Right lobe of liver (tissue), 6 donors: ENCODE data around the gene NCBP1. TPM values are rescaled to one million over a fixed set of nuclear protein-coding genes. Genes with fewer than 3 reads are reported as not detected.
"Not testable (repeated sequence)": the region's sequence is repeated elsewhere in the genome, so short reads cannot be mapped to it uniquely, and the experiment has no call there.

Source experiments
- ATAC-seq, 4 donors: fragments of 200-7000 bp; cut with Tn5 transposase; one replicate each; pipeline ENCODE4 v1.9.1; 2020; ENCODE audit warnings: mild to moderate bottlenecking in 4 of 4, moderate library complexity in 4 of 4
- DNase-seq, 3 donors: peaks; one replicate each; pipeline ENCODE4 v3.0.0-alpha.2; 2020
- H3K27ac ChIP-seq, 3 donors: fragments of 200-600 bp; one replicate each; pipeline ENCODE4 v1.8.0; 2022
- H3K27me3 ChIP-seq, 2 donors: fragments of 200-600 bp; one replicate each; pipeline ENCODE4 v1.8.0; 2022
- H3K36me3 ChIP-seq, 4 donors: fragments of 200-600 bp; sonication (generic) in 1 of 4; one replicate each; pipeline versions ENCODE4 v1.5.1 to v1.8.0; 2017 to 2022; ENCODE audit warnings: control low read depth in 1 of 4
- H3K4me1 ChIP-seq, 4 donors: fragments of 200-600 bp; sonication (generic) in 1 of 4; one replicate each; pipeline versions ENCODE4 v1.5.1 to v1.8.0; 2017 to 2022; ENCODE audit warnings: control low read depth in 1 of 4
- H3K4me3 ChIP-seq, 3 donors: fragments of 200-600 bp; one replicate each; pipeline ENCODE4 v1.8.0; 2022
- H3K9me3 ChIP-seq, 4 donors: fragments of 200-600 bp; sonication (generic) in 1 of 4; one replicate each; pipeline versions ENCODE4 v1.5.1 to v1.8.0; 2017 to 2022; ENCODE audit warnings: control low read depth in 1 of 4
- POLR2A ChIP-seq: fragments of 450-650 bp; IDR thresholded peaks from one replicate; pipeline ENCODE4 v1.6.1; 2017; ENCODE audit warnings: antibody characterized with exemption, mild to moderate bottlenecking
- WGBS: methylation state at CpG from one replicate; pipeline ENCODE4 v1.1.6; 2018; ENCODE audit warnings: low coverage, low lambda C conversion rate; ENCODE audit not compliant: insufficient coverage; ENCODE audit errors: missing lambda C conversion rate; 5-methylcytosine and 5-hydroxymethylcytosine counted together
- intact Hi-C, 2 donors: fragments of 100-400 bp; cut with DNase I; formaldehyde crosslinking; loops; one replicate each; pipeline versions ENCODE4 v1.11.2 to v1.14.1; 2022
- long read RNA-seq: library from polyadenylated mRNA; unstranded; transcript quantifications from one replicate; pipeline ENCODE4 v2.0.0, GENCODE V29; 2019
- total RNA-seq, 6 experiments: library from RNA; depleted of rRNA in 2 of 6; stranded (reverse); fragments of >200 nt in 2 of 6; fragmentation: NEBNext Ultra II Directional in 3 of 6; extraction: Animal tissue kit (Norgen Biotek cat#: 25700) in 3 of 6; gene quantifications; one replicate each; pipeline versions ENCODE4 v1.1.0 to v1.2.4, GENCODE V29; 2016 to 2023
- TF ChIP-seq, protein P1 (sequence below), 4 donors: fragments of 200-600 bp in 3 of 4; fragments of 450-650 bp in 1 of 4; IDR thresholded peaks; one replicate each; pipeline versions ENCODE4 v1.5.1 to v1.8.0; 2016 to 2022; ENCODE audit warnings: antibody characterized with exemption in 4 of 4, mild to moderate bottlenecking in 2 of 4
- donor health status: DM: no; HTN: yes; CAD: no.
- donor health status: DM: no; HTN: no; CAD: no.
- donor health status: DM: no; HTN: no; CAD: no.
- donor health status: DM: no; HTN: yes; CAD: no.
- donor health status: DM: no; HTN: yes; CAD: no.

NCBP1 gene, protein sequence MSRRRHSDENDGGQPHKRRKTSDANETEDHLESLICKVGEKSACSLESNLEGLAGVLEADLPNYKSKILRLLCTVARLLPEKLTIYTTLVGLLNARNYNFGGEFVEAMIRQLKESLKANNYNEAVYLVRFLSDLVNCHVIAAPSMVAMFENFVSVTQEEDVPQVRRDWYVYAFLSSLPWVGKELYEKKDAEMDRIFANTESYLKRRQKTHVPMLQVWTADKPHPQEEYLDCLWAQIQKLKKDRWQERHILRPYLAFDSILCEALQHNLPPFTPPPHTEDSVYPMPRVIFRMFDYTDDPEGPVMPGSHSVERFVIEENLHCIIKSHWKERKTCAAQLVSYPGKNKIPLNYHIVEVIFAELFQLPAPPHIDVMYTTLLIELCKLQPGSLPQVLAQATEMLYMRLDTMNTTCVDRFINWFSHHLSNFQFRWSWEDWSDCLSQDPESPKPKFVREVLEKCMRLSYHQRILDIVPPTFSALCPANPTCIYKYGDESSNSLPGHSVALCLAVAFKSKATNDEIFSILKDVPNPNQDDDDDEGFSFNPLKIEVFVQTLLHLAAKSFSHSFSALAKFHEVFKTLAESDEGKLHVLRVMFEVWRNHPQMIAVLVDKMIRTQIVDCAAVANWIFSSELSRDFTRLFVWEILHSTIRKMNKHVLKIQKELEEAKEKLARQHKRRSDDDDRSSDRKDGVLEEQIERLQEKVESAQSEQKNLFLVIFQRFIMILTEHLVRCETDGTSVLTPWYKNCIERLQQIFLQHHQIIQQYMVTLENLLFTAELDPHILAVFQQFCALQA
- 10 to 100 TPM; 10.9 to 15.3 (median 12.5) TPM for total RNA-seq
- long read RNA-seq, full-length matches to known transcripts: 4 of 5 reads
- long read RNA-seq, partial matches to known transcripts: 1 of 5 reads
- long read RNA-seq, other reads (novel, unspliced or antisense): 0 of 5 reads

DNA sequence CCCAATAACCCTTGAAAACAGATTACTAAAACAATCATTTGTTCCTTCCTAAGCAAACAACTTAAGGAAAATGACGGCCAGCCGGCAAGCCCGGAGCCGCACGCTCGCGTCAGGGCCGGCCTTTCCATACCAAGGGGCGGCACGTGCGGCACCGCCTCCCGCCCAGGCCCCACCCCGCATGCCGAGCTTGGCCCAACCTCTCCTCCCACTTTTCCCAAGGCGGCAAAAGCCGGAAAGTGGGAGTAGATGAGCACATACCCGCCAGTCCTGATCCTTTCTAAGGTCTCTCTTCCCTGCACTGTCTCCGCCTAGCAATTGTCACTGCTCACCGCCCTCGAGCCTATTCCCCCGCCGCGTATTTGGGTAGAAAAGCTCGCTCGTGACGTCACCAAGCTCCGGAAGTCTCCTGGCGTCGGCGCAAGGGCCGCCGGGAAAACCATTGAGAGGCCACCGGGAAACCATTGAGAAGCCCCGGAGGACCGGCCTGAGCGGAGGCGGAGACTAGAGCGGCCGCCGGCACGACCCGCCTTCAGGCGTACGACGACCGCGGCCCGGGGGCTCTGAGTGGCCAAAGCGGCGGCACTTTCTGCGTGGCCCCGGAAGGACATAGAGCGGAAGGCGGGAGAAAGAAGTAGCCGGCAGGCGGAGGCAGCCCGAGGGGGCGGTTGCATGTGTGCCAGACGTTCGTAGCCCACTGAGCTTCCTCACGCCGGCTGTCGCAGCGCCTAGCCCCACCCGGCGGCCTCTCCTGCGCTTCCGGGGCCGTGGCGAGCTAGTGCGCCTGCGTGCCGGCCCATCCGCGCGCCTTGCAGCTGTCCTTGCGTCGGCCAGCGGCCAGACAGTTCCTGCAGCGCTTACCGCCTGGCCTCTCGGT lies at the start of gene NCBP1, which contains the start of gene TSTD2:
Gene NCBP1, plus strand, starts transcription at position 837 of the 874 bp plus-strand sequence. CDS start 61 bp downstream, outside the sequence.
Gene TSTD2, minus strand, starts transcription at position 384 of the 874 bp plus-strand sequence. CDS start 5,806 bp downstream, outside the sequence.
- intact Hi-C loops: no loop called here
- Histone ChIP-seq H3K4me1 (peaks cover 0 to 31% (median 7%) of the 10 kb centered on the region in 4 donors), H3K4me3 (peak within 1 kb of the TSS; percentile 76 to 91 (median 88)), H3K36me3 (no peaks in the 10 kb centered on the region), H3K27ac (peak within 1 kb of the TSS; percentile 92 to 95 (median 95)), H3K9me3 (no peaks in the 10 kb centered on the region), H3K27me3 (no peaks in the 10 kb centered on the region)
- peak; percentile 89 to 97 (median 92) for ATAC-seq
- TF ChIP-seq, protein P1, sequence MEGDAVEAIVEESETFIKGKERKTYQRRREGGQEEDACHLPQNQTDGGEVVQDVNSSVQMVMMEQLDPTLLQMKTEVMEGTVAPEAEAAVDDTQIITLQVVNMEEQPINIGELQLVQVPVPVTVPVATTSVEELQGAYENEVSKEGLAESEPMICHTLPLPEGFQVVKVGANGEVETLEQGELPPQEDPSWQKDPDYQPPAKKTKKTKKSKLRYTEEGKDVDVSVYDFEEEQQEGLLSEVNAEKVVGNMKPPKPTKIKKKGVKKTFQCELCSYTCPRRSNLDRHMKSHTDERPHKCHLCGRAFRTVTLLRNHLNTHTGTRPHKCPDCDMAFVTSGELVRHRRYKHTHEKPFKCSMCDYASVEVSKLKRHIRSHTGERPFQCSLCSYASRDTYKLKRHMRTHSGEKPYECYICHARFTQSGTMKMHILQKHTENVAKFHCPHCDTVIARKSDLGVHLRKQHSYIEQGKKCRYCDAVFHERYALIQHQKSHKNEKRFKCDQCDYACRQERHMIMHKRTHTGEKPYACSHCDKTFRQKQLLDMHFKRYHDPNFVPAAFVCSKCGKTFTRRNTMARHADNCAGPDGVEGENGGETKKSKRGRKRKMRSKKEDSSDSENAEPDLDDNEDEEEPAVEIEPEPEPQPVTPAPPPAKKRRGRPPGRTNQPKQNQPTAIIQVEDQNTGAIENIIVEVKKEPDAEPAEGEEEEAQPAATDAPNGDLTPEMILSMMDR (IDR thresholded peaks at IDR 0.05): no peak
- peak; percentile 95 for TF ChIP-seq POLR2A
- WGBS: 2% methylated on average over 19 of the region's 83 CpGs
- DNase-seq: peak; percentile 98 to 99 (median 99)

DNA sequence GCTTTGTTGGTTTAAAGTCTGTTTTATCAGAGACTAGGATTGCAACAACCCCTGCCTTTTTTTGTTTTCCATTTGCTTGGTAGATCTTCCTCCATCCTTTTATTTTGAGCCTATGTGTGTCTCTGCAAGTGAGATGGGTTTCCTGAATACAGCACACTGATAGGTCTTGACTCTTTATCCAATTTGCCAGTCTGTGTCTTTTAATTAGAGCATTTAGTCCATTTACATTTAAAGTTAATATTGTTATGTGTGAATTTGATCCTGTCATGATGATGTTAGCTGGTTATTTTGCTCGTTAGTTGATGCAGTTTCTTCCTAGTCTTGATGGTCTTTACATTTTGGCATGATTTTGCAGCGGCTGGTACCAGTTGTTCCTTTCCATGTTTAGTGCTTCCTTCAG lies 48.8 kb upstream of the NCBP1 start:
- H3K36me3 ChIP-seq, H3K4me1 ChIP-seq, ATAC-seq, H3K4me3 ChIP-seq, H3K9me3 ChIP-seq, DNase-seq, H3K27ac ChIP-seq, H3K27me3 ChIP-seq, intact Hi-C loops: not testable (repeated sequence)
- 100% methylated on average over 1 of the region's 2 CpGs for WGBS

DNA sequence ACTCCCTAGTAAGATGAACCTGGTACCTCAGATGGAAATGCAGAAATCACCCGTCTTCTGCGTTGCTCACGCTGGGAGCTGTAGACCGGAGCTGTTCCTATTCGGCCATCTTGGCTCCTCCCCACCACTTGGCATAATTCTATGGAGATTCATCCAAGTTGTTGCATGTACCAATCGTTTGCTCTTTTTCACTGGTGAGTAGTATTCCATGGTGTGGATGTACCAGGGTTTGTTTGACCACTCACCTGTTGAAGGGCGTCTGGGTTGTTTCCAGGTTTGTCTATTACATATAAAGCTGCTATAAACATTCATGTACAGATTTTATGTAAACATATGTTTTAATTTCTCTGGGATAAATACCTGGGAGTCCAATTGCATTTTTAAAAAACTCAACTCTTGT lies 46.7 kb upstream of the NCBP1 start:
- H3K4me1 ChIP-seq, DNase-seq, H3K27me3 ChIP-seq, H3K27ac ChIP-seq, H3K4me3 ChIP-seq, intact Hi-C loops, H3K9me3 ChIP-seq, H3K36me3 ChIP-seq, ATAC-seq: not testable (repeated sequence)
- 97% methylated on average over 7 of the region's 7 CpGs for WGBS

DNA sequence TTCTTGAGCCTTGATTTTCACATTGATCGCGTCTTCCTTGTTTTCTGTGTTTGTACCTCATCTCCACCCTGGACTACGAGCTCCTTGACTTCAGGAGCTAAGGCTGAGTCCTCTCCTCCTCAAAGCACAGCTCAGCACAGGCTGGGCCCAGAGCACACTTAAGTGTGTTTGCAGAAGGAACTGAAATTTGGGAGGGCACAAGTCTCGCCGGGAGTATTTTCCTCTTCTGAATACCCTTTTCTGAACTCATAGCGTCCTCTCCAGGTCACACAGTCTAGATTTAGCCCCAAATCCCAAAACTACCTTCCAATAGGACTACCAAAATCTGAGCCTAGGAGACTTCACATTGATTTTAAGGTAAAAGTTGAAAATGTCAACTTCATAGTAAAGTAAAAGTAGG lies 42.1 kb upstream of the NCBP1 start:
- no peaks in the 10 kb centered on the region for H3K4me1 ChIP-seq
- DNase-seq (no peak), ATAC-seq (peak in 2 of 4 donors; percentile 42 to 47)
- H3K27me3 ChIP-seq: no peaks in the 10 kb centered on the region
- no peak for TF ChIP-seq POLR2A
- TF ChIP-seq, protein P1 (IDR thresholded peaks at IDR 0.05): no peak
- no peaks in the 10 kb centered on the region for H3K9me3 ChIP-seq
- WGBS: 77% methylated on average over 6 of the region's 6 CpGs
- no peak overlapping the region for H3K4me3 ChIP-seq
- H3K27ac ChIP-seq: no peak overlapping the region
- intact Hi-C loops: no loop called here
- no peaks in the 10 kb centered on the region for H3K36me3 ChIP-seq

DNA sequence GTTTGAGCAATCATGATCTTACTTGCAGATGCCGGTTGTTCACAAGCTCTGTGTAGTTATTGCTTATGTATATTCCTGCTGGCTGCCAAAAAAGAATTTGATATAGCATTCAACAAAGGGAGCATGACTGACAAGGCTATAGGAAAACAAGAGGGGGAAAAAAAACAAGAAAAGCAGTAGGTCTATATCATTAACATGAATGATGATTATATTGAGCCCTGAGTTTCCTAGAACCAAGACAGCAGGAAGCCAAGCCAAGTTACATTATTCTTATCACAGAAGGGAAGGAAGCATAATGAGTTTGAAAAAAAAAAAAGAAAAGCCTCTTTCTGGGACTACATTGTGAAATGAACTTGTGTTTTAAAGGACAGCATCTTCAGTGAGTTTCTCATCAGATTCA lies 41.5 kb upstream of the NCBP1 start:
- WGBS: 86% methylated on average over 1 of the region's 1 CpG
- no peaks in the 10 kb centered on the region for H3K9me3 ChIP-seq
- DNase-seq (no peak), ATAC-seq (peak in 1 of 4 donors; percentile 15)
- no peak overlapping the region for H3K4me3 ChIP-seq
- H3K27ac ChIP-seq: no peak overlapping the region
- intact Hi-C loops: no loop called here
- no peaks in the 10 kb centered on the region for H3K27me3 ChIP-seq
- H3K36me3 ChIP-seq: no peaks in the 10 kb centered on the region
- TF ChIP-seq POLR2A: no peak
- TF ChIP-seq, protein P1 (IDR thresholded peaks at IDR 0.05): no peak
- no peaks in the 10 kb centered on the region for H3K4me1 ChIP-seq
